GM12801 (cell line): Measurements from ENCODE around the gene GPR176.

Source experiments
- CTCF ChIP-seq: IDR thresholded peaks from one replicate; pipeline ENCODE4 v1.5.1; 2011; ENCODE audit warnings: control low read depth; ENCODE audit not compliant: insufficient read length; ENCODE audit errors: extremely low read depth

The GPR176 gene

GRCh38 chr15:39881790-39882189 is 38.3 kb downstream of the GPR176 start:
- no peak for TF ChIP-seq CTCF

GRCh38 chr15:39880718-39881387 is 39.2 kb downstream of the GPR176 start:
- no peak for TF ChIP-seq CTCF

- no peak for TF ChIP-seq CTCF
These were observed 41.7 kb downstream of the GPR176 start for GRCh38 chr15:39878406-39878785.

- no peak for TF ChIP-seq CTCF
These were observed 45.0 kb downstream of the GPR176 start for GRCh38 chr15:39874890-39875549.

GRCh38 chr15:39873978-39874377 is 46.1 kb downstream of the GPR176 start:
- no peak for TF ChIP-seq CTCF

GRCh38 chr15:39870537-39870936 is 49.5 kb downstream of the GPR176 start:
- no peak for TF ChIP-seq CTCF

- no peak for TF ChIP-seq CTCF
These were observed 50.1 kb downstream of the GPR176 start for GRCh38 chr15:39869858-39870515.
